HG03378 (cell line): ENCODE results near the gene FGFR2.

Source experiments
- ATAC-seq: cut with Tn5 transposase; IDR thresholded peaks from one replicate; pipeline ENCODE4 v1.9.1; 2021; ENCODE audit warnings: mild to moderate bottlenecking, moderate library complexity; ENCODE audit not compliant: unreplicated experiment

FGFR2 gene

DNA sequence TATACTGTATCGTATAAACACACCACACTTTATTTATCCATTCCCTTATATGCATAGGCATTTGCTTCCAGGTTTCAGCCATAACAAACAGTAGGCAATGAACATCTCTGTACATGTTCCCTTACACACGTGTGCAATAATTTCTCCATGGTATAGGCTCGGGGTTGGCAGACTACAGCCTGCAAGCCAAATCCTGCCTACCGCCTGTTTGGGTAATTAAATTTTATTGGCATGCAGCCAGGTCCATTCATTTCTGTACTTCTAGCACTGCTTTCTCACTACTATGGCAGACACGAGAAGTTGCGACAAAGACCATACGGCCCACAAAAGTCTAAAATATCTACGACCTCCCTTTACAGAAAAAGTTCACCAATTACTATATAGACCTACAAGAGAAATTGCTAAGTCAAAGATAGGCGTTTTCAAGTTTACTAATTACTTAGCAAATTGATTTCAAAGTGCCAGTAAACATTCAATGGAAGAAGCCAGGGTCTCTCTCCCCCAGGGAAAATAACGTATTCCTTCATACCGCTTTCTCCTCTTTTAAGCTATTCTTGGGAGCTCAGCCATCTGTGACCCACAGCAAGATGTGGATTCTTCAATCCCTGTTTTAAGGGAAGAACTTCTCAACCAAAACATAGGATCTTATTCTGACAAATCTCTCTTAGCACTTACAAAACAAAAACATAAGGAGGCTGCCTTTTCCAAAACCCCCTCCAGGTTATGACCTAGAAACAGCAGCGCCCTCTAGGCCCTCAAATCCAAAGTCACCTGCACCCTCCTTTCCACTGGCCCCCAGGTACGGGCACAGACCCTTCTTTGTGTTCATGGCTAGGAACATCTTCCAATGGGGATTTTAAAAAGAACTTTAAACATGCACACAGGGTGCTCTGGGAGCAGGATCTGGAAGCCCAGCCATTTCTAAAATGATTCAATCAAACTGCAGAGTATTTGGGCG is 100.5 kb downstream of the FGFR2 start:
- ATAC-seq = no peak

- ATAC-seq = no peak
Observed at GRCh38 chr10:121495719-121496118, 102.5 kb downstream of the FGFR2 start.

GRCh38 chr10:121494296-121494695 is 103.9 kb downstream of the FGFR2 start:
- ATAC-seq = no peak

GRCh38 chr10:121493521-121493920 is 104.7 kb downstream of the FGFR2 start:
- no peak for ATAC-seq

DNA sequence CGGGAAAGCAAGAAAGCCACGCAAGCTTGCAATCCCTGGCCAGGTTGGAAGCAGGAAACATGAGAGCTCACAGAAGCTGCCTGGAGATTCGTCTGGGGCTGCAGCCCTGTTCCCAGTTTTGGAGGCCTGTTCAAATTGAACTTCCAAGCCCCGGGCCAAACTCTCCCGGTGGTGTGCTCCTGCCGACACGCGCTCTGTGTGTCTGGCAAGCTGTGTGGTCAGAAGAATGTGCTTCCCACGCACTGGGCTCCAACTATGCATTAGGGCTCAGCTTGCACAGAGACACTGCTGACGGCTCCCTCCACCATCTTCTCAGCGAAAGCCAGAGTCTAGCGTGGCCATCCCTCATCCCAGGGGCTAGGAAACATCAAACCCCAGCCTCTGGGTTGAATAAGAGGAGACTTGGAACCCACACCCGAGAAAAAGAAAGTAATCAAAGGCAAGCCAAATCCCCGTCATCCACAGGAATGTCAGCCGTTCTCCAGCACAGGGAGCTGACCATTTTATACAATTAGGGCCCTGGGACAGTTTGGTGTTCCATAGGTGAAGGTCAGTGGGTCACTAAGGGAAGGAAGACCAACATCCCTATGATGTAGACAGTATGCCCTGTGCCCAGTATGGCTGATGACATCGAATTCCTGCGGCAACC is 107.2 kb downstream of the FGFR2 start:
- ATAC-seq = no peak

DNA sequence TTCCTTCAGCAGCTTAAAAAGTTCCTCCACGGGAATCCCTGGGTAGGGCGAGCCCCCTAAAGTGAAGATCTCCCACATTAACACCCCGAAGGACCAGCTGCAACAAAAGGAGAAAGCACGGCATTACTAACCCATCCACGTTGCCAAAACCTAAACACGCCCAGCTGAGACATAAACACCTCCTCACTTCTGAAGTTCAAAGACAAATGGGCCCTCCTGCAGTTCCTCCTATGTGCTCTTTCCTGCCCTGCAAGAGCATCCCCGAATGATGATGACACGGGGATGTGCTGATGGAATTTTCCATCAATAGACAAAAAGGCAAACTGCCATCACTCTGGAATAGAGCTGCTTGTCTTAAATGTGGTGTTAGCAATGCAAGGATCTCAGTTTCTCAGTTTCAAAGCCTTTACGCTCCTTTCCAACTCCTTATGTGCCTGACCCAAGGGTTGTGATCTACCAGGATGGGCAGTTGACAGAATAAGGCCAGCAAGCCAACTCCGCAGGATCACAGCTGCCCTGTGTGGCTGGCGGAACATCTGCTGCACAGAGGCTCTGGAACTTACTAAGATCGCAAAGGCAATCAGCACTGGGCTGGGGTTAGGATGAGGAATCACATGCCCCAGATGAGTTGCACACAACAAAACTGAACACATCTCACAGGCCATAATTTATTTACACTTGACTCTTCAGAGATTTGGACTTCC is 112.7 kb downstream of the FGFR2 start:
- no peak for ATAC-seq

DNA sequence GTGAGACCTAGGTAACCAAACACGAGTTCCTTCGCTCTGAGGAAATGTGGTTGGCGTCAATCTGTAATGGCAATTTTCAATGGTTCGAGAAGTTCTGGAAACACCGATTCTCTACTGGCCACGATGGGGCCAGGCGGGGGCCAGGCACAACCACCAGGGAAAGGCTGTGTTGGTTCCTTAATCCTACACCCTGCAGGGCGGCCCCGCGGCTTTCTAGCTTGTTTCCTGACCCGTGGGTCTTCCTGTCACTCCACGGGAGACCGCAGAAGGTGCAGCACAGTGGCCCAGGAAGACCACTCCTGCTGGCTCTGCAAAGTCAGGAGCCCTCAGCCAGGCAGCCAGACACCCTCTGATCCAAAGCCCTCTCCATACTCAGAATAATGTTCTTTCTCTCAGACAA is 113.4 kb downstream of the FGFR2 start:
- no peak for ATAC-seq

- no peak for ATAC-seq
Observed at GRCh38 chr10:121484401-121484800, 113.8 kb downstream of the FGFR2 start.

GRCh38 chr10:121481180-121481579 is 117.1 kb downstream of the FGFR2 start:
- ATAC-seq = no peak

- no peak for ATAC-seq
Observed at GRCh38 chr10:121478556-121478955, 119.7 kb downstream of the FGFR2 start.

DNA sequence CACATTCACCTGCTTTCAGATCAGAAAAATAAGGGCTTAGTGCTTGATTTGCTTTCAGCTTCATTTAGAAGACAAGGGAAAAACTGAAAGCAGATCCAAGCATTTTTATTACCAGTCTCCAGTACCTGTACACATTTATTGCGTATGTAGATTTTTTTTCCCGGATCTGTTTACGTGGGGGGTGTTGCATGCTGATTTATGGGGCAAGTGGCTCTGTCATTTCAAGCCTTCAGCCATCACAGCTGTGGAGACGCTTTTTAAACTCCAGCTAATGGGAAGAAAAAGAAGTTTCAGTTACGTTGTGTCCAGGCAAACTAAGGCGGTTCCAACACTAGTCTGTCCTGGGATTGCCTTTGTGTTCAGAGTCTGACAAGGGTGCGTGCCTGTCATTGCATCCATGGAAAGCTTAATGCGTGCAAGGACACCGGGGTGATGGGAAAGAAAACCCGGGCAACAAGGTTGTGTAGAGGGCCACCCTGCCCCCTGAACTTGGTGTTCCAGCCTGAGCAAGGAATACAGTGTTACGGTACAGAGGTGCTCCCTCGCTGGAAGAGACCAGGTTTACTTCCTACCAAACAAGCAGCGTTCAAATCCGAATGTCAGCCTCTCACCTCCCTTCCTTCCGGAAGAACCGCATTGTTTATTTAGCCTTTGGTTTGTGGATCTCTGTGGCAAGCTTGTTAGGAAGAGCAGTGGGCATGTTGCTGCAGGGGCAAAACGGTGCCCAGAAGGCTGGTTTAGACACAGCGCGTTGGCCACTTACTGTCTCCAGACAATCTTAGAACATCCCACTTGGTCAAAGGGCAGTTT is 128.2 kb downstream of the FGFR2 start:
- ATAC-seq = no peak

- ATAC-seq = no peak
Observed at GRCh38 chr10:121468726-121469125, 129.5 kb downstream of the FGFR2 start.

GRCh38 chr10:121466424-121466823 is 131.8 kb downstream of the FGFR2 start:
- ATAC-seq = no peak

DNA sequence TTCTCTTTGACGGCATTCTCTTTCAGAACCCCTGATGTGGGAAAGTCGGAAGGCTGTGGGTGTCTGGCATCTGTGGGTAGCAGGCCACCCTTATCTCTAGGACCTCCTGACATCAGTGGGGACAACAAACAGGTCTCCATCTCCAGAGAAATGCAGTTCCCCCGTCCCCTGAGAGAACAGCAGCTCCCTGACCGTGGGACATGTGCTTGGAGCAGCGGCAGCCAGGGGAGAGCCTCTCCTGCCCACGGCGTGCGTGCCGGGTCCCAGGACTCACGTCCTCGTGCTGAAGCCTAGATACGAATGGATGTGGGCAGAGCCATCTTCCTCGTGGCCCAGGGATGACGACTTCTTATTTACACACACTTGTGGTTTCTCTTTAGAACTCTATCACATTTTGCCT is 133.0 kb downstream of the FGFR2 start:
- no peak for ATAC-seq

DNA sequence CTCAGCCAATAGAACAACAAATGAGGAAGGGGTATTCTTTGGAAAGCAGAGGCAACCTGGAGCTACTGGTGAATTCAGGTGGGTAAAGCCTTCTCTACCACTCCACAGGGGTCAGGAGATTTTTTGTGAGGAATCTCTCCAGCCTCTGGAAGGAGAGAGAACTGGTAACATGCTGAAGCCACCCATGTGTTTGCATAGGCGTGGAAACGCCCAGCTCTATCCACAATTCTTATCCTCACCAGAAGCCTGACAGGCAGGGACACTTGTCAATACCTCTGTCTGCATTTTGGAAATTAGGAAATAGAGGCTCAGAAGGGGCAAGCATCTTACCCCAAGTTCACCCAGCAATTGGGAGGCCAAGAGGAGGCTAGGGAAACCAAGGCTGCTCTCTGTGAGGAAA is 133.7 kb downstream of the FGFR2 start:
- ATAC-seq = no peak

GRCh38 chr10:121462955-121463354 is 135.3 kb downstream of the FGFR2 start:
- no peak for ATAC-seq

DNA sequence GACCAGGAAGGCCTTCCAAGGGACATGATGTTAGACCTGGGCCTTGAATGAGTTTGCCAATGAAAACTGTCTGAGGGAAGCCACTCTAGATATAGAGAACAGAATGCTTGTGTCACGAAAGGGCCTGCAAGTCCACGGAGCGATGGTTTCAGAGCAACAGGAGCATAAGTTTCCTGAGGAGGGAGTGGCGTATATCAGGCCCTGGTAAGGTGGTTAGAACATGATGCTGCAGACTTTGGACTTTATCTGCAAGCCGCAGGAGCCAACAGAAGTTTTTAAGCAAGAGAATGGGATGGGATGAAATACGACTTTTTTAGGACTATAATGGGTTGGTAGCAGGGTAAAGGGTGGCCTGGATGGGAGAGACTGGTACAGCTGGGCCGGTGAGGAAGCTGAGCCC is 136.0 kb downstream of the FGFR2 start:
- ATAC-seq = no peak

- no peak for ATAC-seq
Observed at GRCh38 chr10:121461307-121461706, 136.9 kb downstream of the FGFR2 start.

DNA sequence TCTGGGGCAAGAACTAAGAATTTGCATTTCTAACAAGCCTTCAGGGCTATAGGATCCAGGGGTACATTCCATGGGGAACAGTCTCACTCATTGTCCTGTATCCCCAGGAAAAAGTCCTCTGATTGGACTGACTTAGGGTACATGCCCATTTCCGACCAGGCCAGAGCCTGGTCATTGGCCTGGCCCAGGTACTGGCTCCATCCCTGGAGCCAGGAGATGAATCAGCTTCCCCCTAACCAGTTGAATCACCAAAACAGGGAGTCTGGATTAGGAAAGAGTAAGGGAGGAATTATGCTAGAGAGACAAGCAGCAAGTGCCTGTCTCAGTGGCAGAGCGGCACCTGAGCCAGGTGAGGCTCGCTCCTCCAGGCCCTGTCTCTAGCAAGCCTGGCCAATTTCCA is 137.5 kb downstream of the FGFR2 start:
- no peak for ATAC-seq

- ATAC-seq = no peak
Observed at GRCh38 chr10:121459622-121460453, 138.4 kb downstream of the FGFR2 start.
